ENCODE results near the gene TEX11. TPM values are rescaled to one million over a fixed set of nuclear protein-coding genes. Genes with fewer than 3 reads are reported as not detected.

Gene TEX11
- total and polyA plus RNA-seq, 10 of the 15 experiments (the other 5 are each of a cell fraction or from before 2014, with no cell fraction given), result not detected

GRCh38 chrX:70808942-70809940 lies 99.3 kb downstream of the TEX11 start:
- no peak overlapping the region for H2AFZ ChIP-seq (ENCODE audit: control insufficient read depth, low read depth, low read length)
- RAD21 ChIA-PET (ENCODE audit: unreplicated experiment), result no interaction called here
- H4K20me1 ChIP-seq (ENCODE audit: control insufficient read depth, insufficient read depth), result no peaks in the 10 kb centered on the region
- H3K9me3 ChIP-seq (replicated peaks; ENCODE audit: control insufficient read depth, insufficient read depth, low read length), result no peaks in the 10 kb centered on the region
- no peaks in the 10 kb centered on the region for H3K4me1 ChIP-seq (ENCODE audit: control insufficient read depth, insufficient read depth, low read length)
- no peaks in the 10 kb centered on the region for H3K27me3 ChIP-seq (replicated peaks in 1 of 2; ENCODE audit: control insufficient read depth in 2 of 2, insufficient read depth in 2 of 2, low read length in 1 of 2)
- no peak overlapping the region for H3K9ac ChIP-seq (ENCODE audit: control insufficient read depth, insufficient read depth, low read length)
- intact Hi-C loops (cut with micrococcal nuclease; ENCODE audit: unreplicated experiment), result no loop called here
- CTCF ChIA-PET, result no interaction called here
- WGBS (ENCODE audit: insufficient coverage, insufficient replicate concordance, low lambda C conversion rate, missing lambda C conversion rate), result 54% methylated on average over 11 of the region's 11 CpGs
- TF ChIP-seq BMI1 (IDR thresholded peaks at IDR 0.05; ENCODE audit: borderline replicate concordance) (no peak), CHD2 (IDR thresholded peaks at IDR 0.05; ENCODE audit: borderline replicate concordance, low read depth, low read length) (no peak), ETV6 (conservative IDR thresholded peaks at IDR 0.05 in 1 of 2, IDR thresholded peaks at IDR 0.05 in 1 of 2; ENCODE audit: borderline replicate concordance in 1 of 2, low read depth in 1 of 2) (no peak), MTA3 (IDR thresholded peaks at IDR 0.05; ENCODE audit: borderline replicate concordance, low read length) (no peak), SKIL (IDR thresholded peaks at IDR 0.05; ENCODE audit: low read depth, poor library complexity, severe bottlenecking) (no peak), SMAD1 (IDR thresholded peaks at IDR 0.05; ENCODE audit: low read depth, partially characterized antibody) (no peak), BHLHE40 (IDR thresholded peaks at IDR 0.05; ENCODE audit: borderline replicate concordance in 1 of 2, low read depth in 2 of 2, low read length in 1 of 2) (no peak), PKNOX1 (IDR thresholded peaks at IDR 0.05) (no peak)
- H3K4me2 ChIP-seq (ENCODE audit: control insufficient read depth, insufficient read depth), result no peak overlapping the region
- SMC1A ChIA-PET (ENCODE audit: uncharacterized antibody, unreplicated experiment), result no interaction called here
- DNase-seq (ENCODE audit: low read depth, low spot score) (no peak), FAIRE-seq (no peak), ATAC-seq (no peak)
- H3K79me2 ChIP-seq (ENCODE audit: control insufficient read depth, insufficient read depth, low read length), result no peaks in the 10 kb centered on the region
- no peak overlapping the region for H3K4me3 ChIP-seq
- H3K36me3 ChIP-seq (ENCODE audit: control insufficient read depth in 2 of 2, insufficient read depth in 2 of 2, low read length in 1 of 2), result no peaks in the 10 kb centered on the region
- in situ Hi-C loops (cut with MboI), result no loop called here
- POLR2A ChIA-PET, result no interaction called here
- no TSS peak for BruUV-seq (replicated peaks)
- H3K27ac ChIP-seq (ENCODE audit: control insufficient read depth, insufficient read depth), result no peak overlapping the region

All from GM12878 (cell line).